ENCODE measurements around the gene NAGLU.

- TF ChIP-seq CTCF (IDR thresholded peaks at IDR 0.05) = no peak
- TF ChIP-seq POLR2A (IDR thresholded peaks at IDR 0.05) = no peak
- TF ChIP-seq POLR2AphosphoS5 (IDR thresholded peaks at IDR 0.05) = no peak
Measured at GRCh38 chr17:42527932-42528331, 8.1 kb upstream of the NAGLU start.
